ENCODE data around the gene LRATD1.

LRATD1 gene, protein sequence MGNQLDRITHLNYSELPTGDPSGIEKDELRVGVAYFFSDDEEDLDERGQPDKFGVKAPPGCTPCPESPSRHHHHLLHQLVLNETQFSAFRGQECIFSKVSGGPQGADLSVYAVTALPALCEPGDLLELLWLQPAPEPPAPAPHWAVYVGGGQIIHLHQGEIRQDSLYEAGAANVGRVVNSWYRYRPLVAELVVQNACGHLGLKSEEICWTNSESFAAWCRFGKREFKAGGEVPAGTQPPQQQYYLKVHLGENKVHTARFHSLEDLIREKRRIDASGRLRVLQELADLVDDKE

DNA sequence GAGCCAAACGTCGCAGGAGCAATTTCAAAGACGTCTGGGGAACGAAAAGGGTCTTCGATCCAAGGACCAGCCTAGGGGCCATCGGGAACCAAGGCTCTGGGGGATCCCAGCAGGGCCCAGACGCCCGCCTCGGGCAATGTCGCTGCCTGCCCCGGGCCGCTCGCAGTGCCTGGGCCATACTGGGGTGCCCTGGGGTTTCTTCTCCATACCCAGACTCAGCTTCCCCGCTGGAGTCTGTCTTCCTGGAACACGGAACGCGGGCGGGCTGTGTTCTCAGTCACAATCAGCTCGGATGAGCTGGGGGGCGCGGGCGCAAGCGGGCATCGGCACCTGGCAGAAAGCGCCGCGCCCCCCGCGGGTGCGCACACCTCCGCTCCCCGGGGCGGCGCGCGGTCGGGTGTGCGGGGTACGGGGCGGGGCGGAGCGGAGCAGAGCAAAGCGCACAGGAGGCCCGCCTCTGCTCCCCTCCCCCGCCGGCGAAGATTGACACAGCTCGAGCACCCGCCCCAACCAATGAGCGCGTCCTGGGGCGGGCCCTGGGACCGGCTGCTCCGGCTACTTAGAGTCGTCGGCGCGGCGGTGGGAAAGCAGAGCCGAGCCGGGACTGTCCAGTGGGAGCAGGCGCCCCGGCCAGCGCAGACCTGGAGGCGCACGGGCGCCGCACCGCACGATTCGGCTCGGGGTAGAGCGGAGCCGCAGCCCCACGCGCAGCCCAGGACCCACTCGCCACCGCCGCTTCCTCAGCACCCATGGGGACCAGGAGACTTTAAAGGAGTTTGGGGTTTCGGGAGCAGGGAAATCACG, at the start of gene LRATD1:
Gene LRATD1 (plus strand): TSS at position 585 of the 804 bp plus-strand sequence. CDS start 1,263 bp downstream, outside the sequence.
- Histone ChIP-seq H3K27ac (ENCODE audit: low read depth, low read length) (no peak within 1 kb of the TSS), H3K4me1 (ENCODE audit: control insufficient read depth, insufficient read depth, low read length, unreplicated experiment) (no peaks in the 10 kb centered on the region), H3K79me2 (ENCODE audit: control insufficient read depth, insufficient read depth, low read length, unreplicated experiment) (no peaks in the 10 kb centered on the region), H3K36me3 (ENCODE audit: insufficient read depth, low read length) (no peaks in the 10 kb centered on the region), H3K4me3 (ENCODE audit: low read depth, low read length) (0 out of 2 replicates have a peak within 1 kb of the TSS, but pooled peaks have one; percentile 8), H2AFZ (ENCODE audit: low read length, unreplicated experiment) (no peak within 1 kb of the TSS), H3K27me3 (ENCODE audit: insufficient read depth, low read length) (peaks cover 74% of the 10 kb centered on the region)

DNA sequence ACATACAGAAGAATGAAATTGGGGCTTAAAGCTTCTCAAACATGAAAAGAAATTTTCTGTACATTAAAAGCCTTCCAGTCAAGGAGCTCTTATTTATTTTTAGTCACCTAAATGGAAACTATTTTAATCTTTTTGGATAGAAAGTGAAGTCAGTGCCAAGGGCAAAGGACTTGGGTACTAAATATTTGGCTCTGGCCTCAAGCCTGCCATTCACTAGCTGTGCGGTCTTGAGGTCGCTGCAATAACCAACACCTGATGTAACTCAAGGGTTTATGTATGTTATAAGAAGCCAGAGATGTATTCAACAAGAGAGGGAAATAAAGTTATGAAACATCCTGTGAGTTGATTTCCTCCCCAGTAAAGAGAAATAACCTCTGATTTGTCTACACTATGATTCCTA, 49.5 kb upstream of the LRATD1 start:
- no peaks in the 10 kb centered on the region for H3K79me2 ChIP-seq (ENCODE audit: control insufficient read depth, insufficient read depth, low read length, unreplicated experiment)
- no peak overlapping the region for H2AFZ ChIP-seq (ENCODE audit: low read length, unreplicated experiment)
- H3K4me3 ChIP-seq (ENCODE audit: low read depth, low read length): no peak overlapping the region
- H3K27me3 ChIP-seq (ENCODE audit: insufficient read depth, low read length): no peaks in the 10 kb centered on the region
- no peaks in the 10 kb centered on the region for H3K4me1 ChIP-seq (ENCODE audit: control insufficient read depth, insufficient read depth, low read length, unreplicated experiment)
- H3K36me3 ChIP-seq (ENCODE audit: insufficient read depth, low read length): no peaks in the 10 kb centered on the region
- no peak overlapping the region for H3K27ac ChIP-seq (ENCODE audit: low read depth, low read length)

DNA sequence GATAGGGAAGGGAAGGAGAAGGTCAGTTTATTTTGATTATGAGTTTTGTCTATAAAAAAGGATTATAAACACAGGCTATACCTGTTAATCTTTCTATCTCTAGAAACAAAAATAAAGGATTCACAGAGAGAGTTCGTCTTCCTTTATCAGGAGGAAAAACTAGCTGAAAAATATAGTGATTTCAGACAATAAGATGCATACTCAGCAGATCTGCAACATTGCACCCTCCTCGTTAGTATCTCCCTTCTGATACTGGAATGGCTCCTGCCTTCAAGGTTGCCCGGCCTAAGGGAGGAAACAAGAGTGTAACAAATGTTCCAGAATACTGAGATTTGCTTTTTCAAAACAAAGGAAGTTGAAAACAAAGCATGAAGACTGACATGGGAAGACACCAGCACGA, 48.7 kb upstream of the LRATD1 start:
- Histone ChIP-seq H3K4me3 (ENCODE audit: low read depth, low read length) (no peak overlapping the region), H3K4me1 (ENCODE audit: control insufficient read depth, insufficient read depth, low read length, unreplicated experiment) (no peaks in the 10 kb centered on the region), H2AFZ (ENCODE audit: low read length, unreplicated experiment) (no peak overlapping the region), H3K36me3 (ENCODE audit: insufficient read depth, low read length) (no peaks in the 10 kb centered on the region), H3K79me2 (ENCODE audit: control insufficient read depth, insufficient read depth, low read length, unreplicated experiment) (no peaks in the 10 kb centered on the region), H3K27ac (ENCODE audit: low read depth, low read length) (no peak overlapping the region), H3K27me3 (ENCODE audit: insufficient read depth, low read length) (no peaks in the 10 kb centered on the region)

DNA sequence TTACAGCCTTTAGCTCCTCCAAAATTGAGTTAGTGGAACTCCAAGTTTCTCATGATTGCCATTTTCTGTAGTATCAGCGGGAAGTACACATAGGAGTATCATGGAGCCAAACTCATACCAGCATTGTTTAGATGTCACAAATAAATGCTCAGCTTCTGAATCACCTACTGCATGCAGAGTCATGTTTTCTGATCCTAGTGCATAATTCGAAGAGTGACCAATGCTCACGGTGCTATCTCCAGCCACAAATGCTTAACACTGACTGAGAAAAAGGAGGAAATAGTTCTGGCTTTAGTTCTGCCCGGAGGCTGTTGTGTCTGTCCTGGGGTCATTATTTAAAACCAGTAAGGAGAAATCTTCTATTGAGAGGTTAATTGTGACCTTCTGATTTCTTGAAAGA, 45.4 kb upstream of the LRATD1 start:
- Histone ChIP-seq H3K4me3 (ENCODE audit: low read depth, low read length) (no peak overlapping the region), H3K27ac (ENCODE audit: low read depth, low read length) (no peak overlapping the region), H3K27me3 (ENCODE audit: insufficient read depth, low read length) (no peaks in the 10 kb centered on the region), H2AFZ (ENCODE audit: low read length, unreplicated experiment) (no peak overlapping the region), H3K79me2 (ENCODE audit: control insufficient read depth, insufficient read depth, low read length, unreplicated experiment) (no peaks in the 10 kb centered on the region), H3K4me1 (ENCODE audit: control insufficient read depth, insufficient read depth, low read length, unreplicated experiment) (no peaks in the 10 kb centered on the region), H3K36me3 (ENCODE audit: insufficient read depth, low read length) (no peaks in the 10 kb centered on the region)

DNA sequence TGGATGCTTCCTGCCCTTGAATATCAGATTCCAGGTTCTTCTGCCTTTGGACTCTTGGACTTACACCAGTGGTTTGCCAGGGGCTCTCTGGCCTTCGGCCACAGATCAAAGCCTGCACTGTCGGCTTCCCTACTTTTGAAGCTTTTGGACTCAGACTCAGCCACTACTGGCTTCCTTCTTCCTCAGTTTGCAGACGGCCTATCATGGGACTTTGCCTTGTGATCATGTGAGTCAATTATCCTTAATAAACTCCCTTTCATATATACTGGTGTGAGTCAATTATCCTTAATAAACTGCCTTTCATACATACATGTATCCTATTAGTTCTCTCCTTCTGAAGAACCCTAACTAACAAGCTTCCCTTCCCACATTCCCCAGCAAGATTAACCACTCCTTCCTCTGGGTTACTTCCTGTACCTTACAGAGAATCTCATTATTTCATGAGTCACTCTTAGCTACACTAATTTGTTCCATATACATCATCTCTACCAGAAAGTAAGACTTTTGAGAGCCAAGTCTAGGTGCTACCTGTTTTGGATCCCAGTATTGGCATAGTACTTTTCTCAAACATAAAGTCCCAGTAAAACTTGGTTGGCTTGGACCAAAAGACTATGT, 31.3 kb upstream of the LRATD1 start:
- H3K79me2 ChIP-seq (ENCODE audit: control insufficient read depth, insufficient read depth, low read length, unreplicated experiment): no peaks in the 10 kb centered on the region
- no peaks in the 10 kb centered on the region for H3K4me1 ChIP-seq (ENCODE audit: control insufficient read depth, insufficient read depth, low read length, unreplicated experiment)
- H3K27me3 ChIP-seq (ENCODE audit: insufficient read depth, low read length): no peaks in the 10 kb centered on the region

DNA sequence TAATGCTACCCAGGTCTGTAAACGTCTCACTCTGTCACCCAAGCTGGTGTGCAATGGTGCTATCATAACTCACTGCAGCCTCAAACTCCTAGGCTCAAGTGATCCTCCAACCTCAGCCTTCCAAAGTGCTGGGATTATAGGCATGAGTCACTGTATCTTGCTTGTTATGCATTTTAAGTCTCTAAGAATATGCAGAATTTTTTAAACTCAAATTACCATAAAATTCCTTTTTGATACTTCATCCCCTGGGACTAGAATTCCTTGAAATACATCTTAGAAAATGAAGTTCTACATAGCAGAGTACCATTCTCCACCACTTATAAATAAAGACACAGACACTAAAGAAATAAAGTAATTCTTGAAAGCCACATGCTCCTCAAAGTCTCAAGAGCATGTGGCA, 30.2 kb upstream of the LRATD1 start:
- no peaks in the 10 kb centered on the region for H3K79me2 ChIP-seq (ENCODE audit: control insufficient read depth, insufficient read depth, low read length, unreplicated experiment)
- no peaks in the 10 kb centered on the region for H3K36me3 ChIP-seq (ENCODE audit: insufficient read depth, low read length)
- H3K27me3 ChIP-seq (ENCODE audit: insufficient read depth, low read length): no peaks in the 10 kb centered on the region
- no peak overlapping the region for H3K27ac ChIP-seq (ENCODE audit: low read depth, low read length)
- no peak overlapping the region for H3K4me3 ChIP-seq (ENCODE audit: low read depth, low read length)
- H3K4me1 ChIP-seq (ENCODE audit: control insufficient read depth, insufficient read depth, low read length, unreplicated experiment): no peaks in the 10 kb centered on the region
- H2AFZ ChIP-seq (ENCODE audit: low read length, unreplicated experiment): no peak overlapping the region

More for the DNA sequence above, 31.3 kb upstream of the LRATD1 start:
- Histone ChIP-seq H2AFZ (ENCODE audit: low read length, unreplicated experiment) (no peak overlapping the region), H3K4me3 (ENCODE audit: low read depth, low read length) (no peak overlapping the region), H3K36me3 (ENCODE audit: insufficient read depth, low read length) (no peaks in the 10 kb centered on the region), H3K27ac (ENCODE audit: low read depth, low read length) (no peak overlapping the region)

DNA sequence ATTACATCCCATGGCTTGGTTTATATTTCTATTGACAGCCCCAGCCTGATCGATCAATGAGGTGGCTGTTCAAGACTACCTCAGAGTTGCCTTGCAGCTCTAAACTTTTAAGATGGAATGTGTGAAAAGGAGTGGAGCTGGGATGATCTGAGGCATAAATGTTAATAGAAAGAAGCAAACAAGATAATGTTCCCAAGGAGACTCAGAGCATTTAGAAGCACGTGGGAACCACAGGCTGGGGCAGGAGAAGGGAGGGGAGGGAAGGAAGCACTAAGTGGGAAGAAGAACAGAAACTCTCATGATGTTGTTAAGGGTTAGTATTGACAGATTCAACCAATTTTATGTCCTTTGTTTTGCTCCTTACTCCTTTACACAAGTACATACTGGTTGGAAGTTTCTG, 28.8 kb upstream of the LRATD1 start:
- H3K79me2 ChIP-seq (ENCODE audit: control insufficient read depth, insufficient read depth, low read length, unreplicated experiment): no peaks in the 10 kb centered on the region
- H3K27me3 ChIP-seq (ENCODE audit: insufficient read depth, low read length): no peaks in the 10 kb centered on the region
- H3K4me3 ChIP-seq (ENCODE audit: low read depth, low read length): no peak overlapping the region
- H3K27ac ChIP-seq (ENCODE audit: low read depth, low read length): no peak overlapping the region
- no peaks in the 10 kb centered on the region for H3K36me3 ChIP-seq (ENCODE audit: insufficient read depth, low read length)
- no peak overlapping the region for H2AFZ ChIP-seq (ENCODE audit: low read length, unreplicated experiment)
- no peaks in the 10 kb centered on the region for H3K4me1 ChIP-seq (ENCODE audit: control insufficient read depth, insufficient read depth, low read length, unreplicated experiment)

DNA sequence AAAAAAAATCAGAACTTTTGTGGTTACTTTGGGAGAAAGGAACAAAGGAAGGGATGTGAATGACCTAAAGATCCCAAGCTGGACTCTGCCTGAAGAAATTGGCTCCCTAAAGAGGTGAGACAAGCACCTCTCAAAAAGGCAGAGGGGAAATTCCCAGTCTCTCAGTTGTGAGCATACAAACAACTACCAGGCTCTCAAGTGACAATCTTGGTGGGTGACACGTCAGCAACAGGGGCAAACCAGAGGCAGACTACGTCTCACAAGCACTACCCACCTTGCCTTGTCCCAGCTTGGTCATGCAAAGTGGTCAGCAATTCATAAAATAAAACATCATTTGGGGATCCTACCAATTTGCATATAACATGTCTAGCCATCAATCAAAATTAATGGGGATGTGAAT, 24.3 kb upstream of the LRATD1 start:
- Histone ChIP-seq H3K36me3 (ENCODE audit: insufficient read depth, low read length) (no peaks in the 10 kb centered on the region), H3K4me1 (ENCODE audit: control insufficient read depth, insufficient read depth, low read length, unreplicated experiment) (no peaks in the 10 kb centered on the region), H2AFZ (ENCODE audit: low read length, unreplicated experiment) (no peak overlapping the region), H3K27ac (ENCODE audit: low read depth, low read length) (no peak overlapping the region), H3K79me2 (ENCODE audit: control insufficient read depth, insufficient read depth, low read length, unreplicated experiment) (no peaks in the 10 kb centered on the region), H3K27me3 (ENCODE audit: insufficient read depth, low read length) (no peaks in the 10 kb centered on the region), H3K4me3 (ENCODE audit: low read depth, low read length) (no peak overlapping the region)

DNA sequence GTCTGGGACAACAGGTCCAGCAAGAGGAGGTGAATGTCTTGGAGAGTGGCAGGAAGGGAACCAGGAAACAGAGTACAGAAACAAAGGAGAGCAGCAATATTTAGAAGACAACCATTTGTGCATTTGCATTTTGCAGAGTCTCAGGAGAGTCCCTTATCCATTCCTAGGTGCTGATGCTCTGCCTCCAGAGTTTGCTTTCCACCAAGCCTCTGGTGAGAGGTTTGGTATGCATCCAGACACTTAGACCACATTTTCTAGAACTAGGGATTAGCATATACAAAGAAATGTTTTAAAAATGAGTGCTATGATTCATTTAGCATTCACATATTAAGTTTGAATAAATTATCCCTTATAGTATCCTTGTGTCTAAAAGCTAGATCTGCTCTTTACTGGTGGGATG, 18.5 kb upstream of the LRATD1 start:
- H3K4me3 ChIP-seq (ENCODE audit: low read depth, low read length): no peak overlapping the region
- no peak overlapping the region for H2AFZ ChIP-seq (ENCODE audit: low read length, unreplicated experiment)
- H3K4me1 ChIP-seq (ENCODE audit: control insufficient read depth, insufficient read depth, low read length, unreplicated experiment): no peaks in the 10 kb centered on the region
- H3K79me2 ChIP-seq (ENCODE audit: control insufficient read depth, insufficient read depth, low read length, unreplicated experiment): no peaks in the 10 kb centered on the region
- H3K27ac ChIP-seq (ENCODE audit: low read depth, low read length): no peak overlapping the region
- no peaks in the 10 kb centered on the region for H3K27me3 ChIP-seq (ENCODE audit: insufficient read depth, low read length)
- no peaks in the 10 kb centered on the region for H3K36me3 ChIP-seq (ENCODE audit: insufficient read depth, low read length)

DNA sequence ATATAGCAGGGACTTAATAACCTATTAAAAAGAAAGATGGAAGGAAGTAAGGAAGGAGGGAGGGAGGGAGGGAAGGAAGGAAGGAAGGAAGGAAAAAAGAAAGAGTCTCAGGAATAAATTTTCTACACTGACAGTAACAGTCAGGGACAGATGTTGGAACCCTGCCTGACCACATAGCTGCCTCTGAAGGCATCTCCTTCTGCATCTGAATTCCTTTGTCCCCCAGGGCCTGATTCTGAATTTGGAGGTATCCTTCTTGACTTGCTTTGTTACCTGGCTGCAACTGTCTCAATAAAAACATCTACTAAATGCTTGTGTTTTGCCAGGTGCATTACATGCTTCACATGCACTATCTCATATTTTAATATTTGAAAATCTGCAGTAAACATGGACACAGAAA, 17.4 kb upstream of the LRATD1 start:
- Histone ChIP-seq H3K27me3 (ENCODE audit: insufficient read depth, low read length) (no peaks in the 10 kb centered on the region), H2AFZ (ENCODE audit: low read length, unreplicated experiment) (no peak overlapping the region), H3K27ac (ENCODE audit: low read depth, low read length) (no peak overlapping the region), H3K79me2 (ENCODE audit: control insufficient read depth, insufficient read depth, low read length, unreplicated experiment) (no peaks in the 10 kb centered on the region), H3K4me1 (ENCODE audit: control insufficient read depth, insufficient read depth, low read length, unreplicated experiment) (no peaks in the 10 kb centered on the region), H3K36me3 (ENCODE audit: insufficient read depth, low read length) (no peaks in the 10 kb centered on the region), H3K4me3 (ENCODE audit: low read depth, low read length) (no peak overlapping the region)
